Measurements from ENCODE around the gene TMEM238L.

Gene TMEM238L

DNA sequence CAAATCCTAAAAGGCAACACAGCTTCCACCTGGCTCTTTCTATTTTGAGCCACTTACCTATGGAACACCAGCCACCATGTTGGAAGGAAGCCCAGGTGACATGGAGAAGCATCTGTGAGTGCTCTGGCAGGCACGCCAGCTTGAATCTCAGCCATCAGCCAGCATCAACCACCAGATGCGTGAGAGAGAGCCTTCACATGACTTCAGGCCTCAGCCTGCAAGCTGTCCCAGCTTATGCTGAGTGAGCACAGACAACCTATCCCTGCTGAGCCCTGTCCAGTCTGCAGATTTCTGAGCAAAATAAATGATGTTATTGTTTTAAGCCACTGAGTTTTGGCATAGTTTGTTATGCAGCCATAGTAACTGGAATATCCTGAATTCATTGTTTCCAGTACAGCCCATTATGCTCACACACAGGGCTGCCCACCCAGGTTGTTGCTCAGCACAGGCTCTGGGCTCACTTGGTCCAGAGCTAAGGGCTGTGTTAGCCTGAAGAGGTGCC lies 35.1 kb downstream of the TMEM238L start:
- TF ChIP-seq, protein P1, sequence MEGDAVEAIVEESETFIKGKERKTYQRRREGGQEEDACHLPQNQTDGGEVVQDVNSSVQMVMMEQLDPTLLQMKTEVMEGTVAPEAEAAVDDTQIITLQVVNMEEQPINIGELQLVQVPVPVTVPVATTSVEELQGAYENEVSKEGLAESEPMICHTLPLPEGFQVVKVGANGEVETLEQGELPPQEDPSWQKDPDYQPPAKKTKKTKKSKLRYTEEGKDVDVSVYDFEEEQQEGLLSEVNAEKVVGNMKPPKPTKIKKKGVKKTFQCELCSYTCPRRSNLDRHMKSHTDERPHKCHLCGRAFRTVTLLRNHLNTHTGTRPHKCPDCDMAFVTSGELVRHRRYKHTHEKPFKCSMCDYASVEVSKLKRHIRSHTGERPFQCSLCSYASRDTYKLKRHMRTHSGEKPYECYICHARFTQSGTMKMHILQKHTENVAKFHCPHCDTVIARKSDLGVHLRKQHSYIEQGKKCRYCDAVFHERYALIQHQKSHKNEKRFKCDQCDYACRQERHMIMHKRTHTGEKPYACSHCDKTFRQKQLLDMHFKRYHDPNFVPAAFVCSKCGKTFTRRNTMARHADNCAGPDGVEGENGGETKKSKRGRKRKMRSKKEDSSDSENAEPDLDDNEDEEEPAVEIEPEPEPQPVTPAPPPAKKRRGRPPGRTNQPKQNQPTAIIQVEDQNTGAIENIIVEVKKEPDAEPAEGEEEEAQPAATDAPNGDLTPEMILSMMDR (IDR thresholded peaks at IDR 0.05; ENCODE audit: borderline replicate concordance, insufficient read depth, low read depth, low read length) = no peak

DNA sequence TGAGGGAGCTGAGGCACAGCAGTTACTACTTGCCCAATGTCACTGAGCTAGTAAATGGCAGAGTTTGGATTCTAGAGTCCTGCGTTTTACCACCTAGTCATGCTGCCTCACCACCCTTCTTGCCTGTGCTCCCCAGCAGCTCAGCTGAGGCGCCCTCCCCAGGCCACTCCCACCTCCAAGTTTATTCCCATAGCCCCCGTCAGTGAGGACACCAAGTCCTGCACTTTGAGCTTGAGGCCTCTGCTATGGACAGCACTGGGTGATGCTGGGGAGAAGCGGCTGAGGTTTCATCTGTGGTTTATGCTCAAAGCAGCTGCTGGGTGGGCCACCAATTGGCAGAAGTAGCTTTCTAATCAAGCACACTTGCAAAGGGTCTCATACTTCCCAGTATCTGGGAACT lies 36.7 kb downstream of the TMEM238L start:
- no peak overlapping the region for H3K4me3 ChIP-seq (ENCODE audit: low read depth, low read length)
- TF ChIP-seq, protein P1 (IDR thresholded peaks at IDR 0.05; ENCODE audit: borderline replicate concordance, insufficient read depth, low read depth, low read length) = no peak

More for the DNA sequence above, 35.1 kb downstream of the TMEM238L start:
- H3K4me3 ChIP-seq (ENCODE audit: low read depth, low read length) = no peak overlapping the region

DNA sequence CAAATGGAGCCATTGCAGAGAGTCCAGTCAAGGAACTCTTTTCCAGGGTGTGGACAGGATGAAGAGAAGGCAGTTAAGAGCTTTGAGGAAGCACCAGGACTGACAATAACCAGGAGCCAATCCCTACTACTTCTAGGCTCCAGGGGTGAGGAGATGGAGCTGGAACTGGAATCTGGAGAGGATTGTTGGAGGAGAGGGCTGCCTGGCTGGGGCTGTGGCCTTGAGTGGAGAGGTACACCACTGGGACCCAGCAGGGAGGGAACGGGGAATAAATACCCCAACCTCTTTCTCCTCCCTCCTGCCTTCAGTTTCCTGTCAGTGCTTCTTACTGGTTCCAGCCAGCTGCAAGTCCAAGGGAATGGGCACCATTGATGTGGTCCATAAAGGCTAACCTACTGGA lies 41.9 kb downstream of the TMEM238L start:
- TF ChIP-seq, protein P1 (IDR thresholded peaks at IDR 0.05; ENCODE audit: borderline replicate concordance, insufficient read depth, low read depth, low read length) = no peak
- no peak overlapping the region for H3K4me3 ChIP-seq (ENCODE audit: low read depth, low read length)

DNA sequence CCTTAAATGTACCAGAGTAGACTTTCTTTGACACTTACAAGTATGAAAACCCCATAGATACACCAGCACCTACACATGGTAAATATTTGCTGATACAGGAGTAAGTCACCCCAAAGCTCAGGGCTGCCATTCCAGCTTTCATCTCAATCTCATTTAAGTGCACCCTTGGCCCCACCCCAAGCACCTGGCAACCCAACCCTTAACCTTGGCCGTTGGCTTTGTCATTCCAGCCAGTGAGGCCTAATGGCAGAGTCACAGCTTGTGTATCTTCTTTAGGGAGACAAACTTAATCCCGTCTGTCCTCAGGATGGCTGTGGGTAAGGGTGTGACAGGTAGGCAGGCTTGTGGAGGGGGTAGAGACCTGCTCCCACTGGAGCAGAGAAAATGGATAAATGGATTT lies 42.6 kb downstream of the TMEM238L start:
- H3K4me3 ChIP-seq (ENCODE audit: low read depth, low read length) = no peak overlapping the region
- TF ChIP-seq, protein P1 (IDR thresholded peaks at IDR 0.05; ENCODE audit: borderline replicate concordance, insufficient read depth, low read depth, low read length) = no peak

DNA sequence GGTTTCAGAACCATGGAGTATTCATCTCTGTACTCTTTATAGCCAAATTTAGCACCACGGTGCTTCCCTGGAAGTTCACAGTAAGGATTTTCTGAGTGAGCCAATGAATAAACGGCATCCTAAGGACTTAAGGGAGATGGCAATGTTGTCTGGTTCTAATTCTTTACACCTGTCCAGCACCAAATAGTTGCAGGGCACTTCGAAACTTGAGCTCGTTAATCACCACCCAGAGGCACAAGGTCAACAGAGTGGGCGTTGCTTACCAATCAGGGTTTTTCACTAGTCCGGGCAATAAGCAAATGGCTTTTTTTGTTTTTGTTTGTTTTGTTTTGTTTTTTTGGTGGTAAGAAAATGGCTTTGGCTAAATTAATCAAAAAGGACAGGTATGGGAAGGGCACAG lies 45.8 kb downstream of the TMEM238L start:
- H3K4me3 ChIP-seq (ENCODE audit: low read depth, low read length) = no peak overlapping the region

DNA sequence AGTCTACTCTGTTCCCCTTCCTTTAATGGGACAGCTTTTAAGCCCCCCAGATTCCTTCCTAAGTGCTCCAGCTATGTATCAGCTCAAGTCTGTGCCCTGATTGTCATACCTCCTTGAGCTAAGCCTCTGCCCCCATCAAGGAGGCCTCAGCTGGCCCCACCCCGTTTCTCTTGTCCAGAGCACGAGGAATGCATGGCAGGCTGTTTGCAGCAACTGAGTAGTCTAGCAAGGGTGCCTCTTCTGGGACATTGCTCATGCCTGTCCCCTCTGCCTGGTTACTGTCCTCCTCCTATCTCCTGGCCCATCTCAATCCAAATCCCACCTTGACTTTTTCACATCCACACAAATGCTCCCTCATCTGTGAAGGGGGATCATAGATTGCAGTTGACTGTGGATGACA lies 46.3 kb downstream of the TMEM238L start:
- H3K4me3 ChIP-seq (ENCODE audit: low read depth, low read length) = no peak overlapping the region
- TF ChIP-seq, protein P1 (IDR thresholded peaks at IDR 0.05; ENCODE audit: borderline replicate concordance, insufficient read depth, low read depth, low read length) = no peak

More for the DNA sequence above, 45.8 kb downstream of the TMEM238L start:
- TF ChIP-seq, protein P1 (IDR thresholded peaks at IDR 0.05; ENCODE audit: borderline replicate concordance, insufficient read depth, low read depth, low read length) = no peak

DNA sequence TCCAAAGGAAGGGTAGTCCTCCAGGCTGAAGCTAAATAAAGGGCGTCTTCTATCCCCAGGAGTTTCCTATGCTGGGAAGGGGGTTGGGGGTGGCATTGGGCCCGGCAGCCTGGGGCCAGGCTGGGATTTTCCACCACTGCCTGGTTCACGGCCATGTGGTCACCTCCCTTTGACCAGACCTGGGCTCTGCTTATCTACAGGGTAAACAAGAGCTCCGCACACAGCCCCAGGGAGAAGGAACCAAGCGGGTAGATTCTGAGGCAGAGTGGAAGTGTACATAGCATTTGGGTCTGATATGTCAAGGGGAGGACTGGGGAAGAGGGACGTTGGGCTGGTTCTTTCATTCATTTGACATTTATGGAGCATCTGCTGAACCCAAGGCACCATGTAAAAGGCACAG lies 46.8 kb downstream of the TMEM238L start:
- H3K4me3 ChIP-seq (ENCODE audit: low read depth, low read length) = no peak overlapping the region
- TF ChIP-seq, protein P1 (IDR thresholded peaks at IDR 0.05; ENCODE audit: borderline replicate concordance, insufficient read depth, low read depth, low read length) = no peak
